Measurements from ENCODE around the gene TNFSF8. TPM values are rescaled to one million over a fixed set of nuclear protein-coding genes. Genes with fewer than 3 reads are reported as not detected.

Gene TNFSF8
- total RNA-seq, 4 donors from 2014 or later, result 0.84 to 8.1 (median 2.3) TPM

DNA sequence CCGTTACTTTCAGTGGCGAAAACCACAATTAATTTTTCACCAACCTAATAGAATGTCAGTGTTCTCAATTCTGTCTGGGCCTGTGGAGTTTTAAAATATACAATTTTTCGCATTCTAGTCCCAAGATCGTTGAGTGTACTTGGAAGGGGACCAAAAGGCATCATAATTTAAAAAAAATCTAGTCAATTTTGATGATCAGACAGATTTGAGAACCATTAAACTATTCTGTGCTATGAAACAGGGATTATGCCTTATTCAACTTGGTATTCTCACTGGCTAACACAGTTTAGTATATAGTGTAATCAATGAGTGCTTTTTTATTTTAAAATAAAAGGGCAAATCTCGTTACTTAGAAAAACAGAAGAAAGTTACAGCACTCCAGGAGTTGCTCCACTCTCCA is 63.1 kb downstream of the TNFSF8 start:
- no peak overlapping the region for H3K4me3 ChIP-seq
- no peaks in the 10 kb centered on the region for H3K9me3 ChIP-seq
- no peaks in the 10 kb centered on the region for H3K36me3 ChIP-seq
- H3K4me1 ChIP-seq, result peaks cover 0 to under 1% (median 0%) of the 10 kb centered on the region in 4 donors
- no peak for DNase-seq (ENCODE audit: low spot score in 2 of 2)
- TF ChIP-seq, protein P1, sequence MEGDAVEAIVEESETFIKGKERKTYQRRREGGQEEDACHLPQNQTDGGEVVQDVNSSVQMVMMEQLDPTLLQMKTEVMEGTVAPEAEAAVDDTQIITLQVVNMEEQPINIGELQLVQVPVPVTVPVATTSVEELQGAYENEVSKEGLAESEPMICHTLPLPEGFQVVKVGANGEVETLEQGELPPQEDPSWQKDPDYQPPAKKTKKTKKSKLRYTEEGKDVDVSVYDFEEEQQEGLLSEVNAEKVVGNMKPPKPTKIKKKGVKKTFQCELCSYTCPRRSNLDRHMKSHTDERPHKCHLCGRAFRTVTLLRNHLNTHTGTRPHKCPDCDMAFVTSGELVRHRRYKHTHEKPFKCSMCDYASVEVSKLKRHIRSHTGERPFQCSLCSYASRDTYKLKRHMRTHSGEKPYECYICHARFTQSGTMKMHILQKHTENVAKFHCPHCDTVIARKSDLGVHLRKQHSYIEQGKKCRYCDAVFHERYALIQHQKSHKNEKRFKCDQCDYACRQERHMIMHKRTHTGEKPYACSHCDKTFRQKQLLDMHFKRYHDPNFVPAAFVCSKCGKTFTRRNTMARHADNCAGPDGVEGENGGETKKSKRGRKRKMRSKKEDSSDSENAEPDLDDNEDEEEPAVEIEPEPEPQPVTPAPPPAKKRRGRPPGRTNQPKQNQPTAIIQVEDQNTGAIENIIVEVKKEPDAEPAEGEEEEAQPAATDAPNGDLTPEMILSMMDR (IDR thresholded peaks at IDR 0.05), result no peak
- TF ChIP-seq EP300 (IDR thresholded peaks at IDR 0.05) (no peak), POLR2A (IDR thresholded peaks at IDR 0.05) (no peak)
- no peak overlapping the region for H3K27ac ChIP-seq
- no peaks in the 10 kb centered on the region for H3K27me3 ChIP-seq
- 83 to 89% methylated on average over 5 of the region's 5 CpGs for WGBS, 2 donors

DNA sequence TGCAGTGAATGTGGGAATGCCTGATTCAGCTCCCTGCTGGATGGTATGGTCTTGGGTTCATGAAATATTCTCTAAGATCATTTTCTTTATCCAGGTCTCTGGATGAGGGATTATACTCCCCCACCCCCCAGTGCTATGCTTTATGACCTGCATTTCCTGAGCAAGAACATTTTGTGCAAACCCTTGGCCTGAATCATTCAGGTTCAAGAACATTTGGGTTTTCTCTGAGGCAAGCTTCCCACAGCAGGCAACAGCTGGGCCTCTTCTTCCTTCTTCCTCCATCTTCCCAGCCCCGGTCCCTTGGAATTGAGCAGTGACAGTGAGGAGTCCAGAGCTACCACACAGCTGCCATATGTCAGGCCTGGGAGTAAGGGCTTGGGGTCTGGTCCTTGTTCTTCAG is 65.9 kb downstream of the TNFSF8 start:
- Histone ChIP-seq H3K4me3 (no peak overlapping the region), H3K4me1 (peaks cover 0 to 13% (median 0%) of the 10 kb centered on the region in 4 donors), H3K36me3 (no peaks in the 10 kb centered on the region), H3K9me3 (no peaks in the 10 kb centered on the region), H3K27ac (no peak overlapping the region), H3K27me3 (no peaks in the 10 kb centered on the region)
- TF ChIP-seq, protein P1 (IDR thresholded peaks at IDR 0.05), result no peak
- no peak for TF ChIP-seq POLR2A (IDR thresholded peaks at IDR 0.05)
- TF ChIP-seq EP300 (IDR thresholded peaks at IDR 0.05), result no peak
- WGBS, 2 donors, result 90 to 92% methylated on average over 1 of the region's 1 CpG
- no peak for DNase-seq (ENCODE audit: low spot score in 2 of 2)

DNA sequence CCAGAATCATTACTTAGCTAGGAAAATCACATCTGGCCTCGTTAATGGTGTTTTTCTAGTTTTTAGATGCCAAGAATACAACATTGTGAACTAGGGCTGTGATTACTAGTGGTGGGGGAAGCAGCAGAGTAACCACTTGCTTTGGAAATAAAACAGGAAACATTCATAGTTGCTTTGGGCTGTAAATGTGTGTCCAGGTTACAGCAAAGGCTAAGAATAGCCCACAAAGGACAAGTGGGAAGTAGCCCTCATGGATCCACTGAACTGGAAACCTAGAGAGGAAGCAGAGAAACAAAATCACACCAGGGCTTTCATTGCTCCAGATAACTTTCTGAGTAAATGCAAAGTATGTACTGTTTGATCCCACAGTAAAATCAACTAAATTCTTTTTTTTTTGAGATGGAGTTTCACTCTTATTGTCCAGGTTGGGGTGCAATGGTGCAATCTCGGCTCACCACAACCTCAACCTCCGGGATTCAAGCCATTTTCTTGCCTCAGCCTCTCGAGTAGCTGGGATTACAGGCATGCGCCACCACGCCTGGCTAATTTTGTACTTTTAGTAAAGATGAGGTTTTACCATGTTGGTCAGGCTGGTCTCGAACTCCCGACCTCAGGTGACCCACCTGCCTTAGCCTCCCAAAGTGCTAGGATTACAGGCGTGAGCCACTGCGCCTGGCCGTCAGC is 68.3 kb downstream of the TNFSF8 start:
- no peaks in the 10 kb centered on the region for H3K9me3 ChIP-seq
- TF ChIP-seq POLR2A (IDR thresholded peaks at IDR 0.05), result no peak
- no peak for DNase-seq (ENCODE audit: low spot score in 2 of 2)
- H3K4me1 ChIP-seq, result peaks cover 0 to 13% (median 0%) of the 10 kb centered on the region in 4 donors
- H3K36me3 ChIP-seq, result no peaks in the 10 kb centered on the region
- whole genome bisulfite sequencing, 2 donors, result 81 to 83% methylated on average over 11 of the region's 11 CpGs
- H3K4me3 ChIP-seq, result no peak overlapping the region
- no peaks in the 10 kb centered on the region for H3K27me3 ChIP-seq
- H3K27ac ChIP-seq, result peak overlapping the region in 1 of 4 donors; percentile 28

DNA sequence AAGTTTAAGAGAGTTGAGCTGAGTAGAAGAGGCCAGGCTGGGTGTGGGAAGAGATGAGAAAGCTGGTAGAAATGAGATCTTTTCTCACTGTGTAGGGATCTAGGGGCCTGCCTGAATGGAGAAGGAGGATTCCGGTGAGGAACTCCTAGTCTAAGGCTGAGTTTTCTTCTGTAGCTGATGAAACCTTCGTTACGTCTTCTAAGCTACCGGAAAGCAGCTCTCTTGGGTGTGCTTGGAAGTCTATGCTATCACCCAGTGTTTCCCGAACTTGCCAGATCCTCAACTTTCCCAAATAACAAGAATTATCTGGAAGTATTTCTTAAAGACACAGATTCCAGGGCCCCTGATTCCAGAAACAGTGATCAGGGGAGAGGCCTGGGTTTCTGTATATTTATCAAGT is 69.1 kb downstream of the TNFSF8 start:
- H3K4me3 ChIP-seq, result no peak overlapping the region
- H3K27ac ChIP-seq, result peak overlapping the region in 2 of 4 donors; percentile 41 to 60
- TF ChIP-seq EP300 (IDR thresholded peaks at IDR 0.05), result peak in 1 of 2 donors; percentile 11
- no peak for TF ChIP-seq POLR2A (IDR thresholded peaks at IDR 0.05)
- TF ChIP-seq, protein P1 (IDR thresholded peaks at IDR 0.05), result no peak

DNA sequence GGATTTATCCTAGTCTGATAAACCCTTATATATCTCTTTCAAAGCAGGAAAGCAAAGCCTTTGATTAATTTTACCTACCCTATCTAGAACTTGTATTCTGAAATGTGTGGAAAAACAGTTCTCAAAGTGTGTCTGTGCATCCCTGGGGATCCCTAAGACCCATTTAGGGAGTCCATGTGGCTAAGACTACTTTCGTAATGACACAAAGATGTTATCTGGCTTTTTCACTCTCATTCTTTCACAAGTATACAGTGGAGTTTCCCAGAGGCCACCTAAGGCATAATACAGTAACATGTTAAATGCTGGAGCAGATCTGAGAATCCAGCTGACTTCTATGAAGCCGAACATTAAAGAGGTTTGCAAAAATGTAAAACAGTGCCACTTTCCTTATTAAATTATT is 70.2 kb downstream of the TNFSF8 start:
- H3K27me3 ChIP-seq, result no peaks in the 10 kb centered on the region
- no peaks in the 10 kb centered on the region for H3K9me3 ChIP-seq
- no peak for DNase-seq (ENCODE audit: low spot score in 2 of 2)
- H3K4me1 ChIP-seq, result peaks cover 0 to 16% (median 0%) of the 10 kb centered on the region in 4 donors
- 75 to 81% methylated on average over 2 of the region's 2 CpGs for WGBS, 2 donors
- no peaks in the 10 kb centered on the region for H3K36me3 ChIP-seq
- TF ChIP-seq, protein P1 (IDR thresholded peaks at IDR 0.05), result no peak
- no peak for TF ChIP-seq EP300 (IDR thresholded peaks at IDR 0.05)
- no peak for TF ChIP-seq POLR2A (IDR thresholded peaks at IDR 0.05)
- no peak overlapping the region for H3K27ac ChIP-seq
- H3K4me3 ChIP-seq, result no peak overlapping the region

More for the DNA sequence above, 69.1 kb downstream of the TNFSF8 start:
- Histone ChIP-seq H3K4me1 (peaks cover 0 to 13% (median 0%) of the 10 kb centered on the region in 4 donors), H3K9me3 (no peaks in the 10 kb centered on the region), H3K36me3 (no peaks in the 10 kb centered on the region), H3K27me3 (no peaks in the 10 kb centered on the region)
- 50 to 82% methylated on average over 5 of the region's 5 CpGs for WGBS, 2 donors
- DNase-seq (ENCODE audit: low spot score in 2 of 2), result peak in 1 of 2 donors; percentile 6
